CD4-positive, CD25-positive, alpha-beta regulatory T cell (primary cell): ENCODE results near the gene CBL. TPM values are rescaled to one million over a fixed set of nuclear protein-coding genes. Genes with fewer than 3 reads are reported as not detected.
A peak's percentile ranks its signal among the peaks of the same experiment; 100 is the strongest.
"Not testable (repeated sequence)": the region's sequence is repeated elsewhere in the genome, so short reads cannot be mapped to it uniquely, and the experiment has no call there.

ENCODE experiments used
- ATAC-seq, 2 donors: fragments of 150-1000 bp; cut with Tn5 transposase; one replicate each; pipeline ENCODE4 v1.10.0; 2021; ENCODE audit warnings: low read depth in 2 of 2, moderate number of reproducible peaks in 2 of 2, moderate library complexity in 1 of 2
- DNase-seq, 3 donors: peaks; one replicate each; pipeline versions ENCODE4 v3.0.0 to v3.0.0-alpha.2; 2012 to 2022; ENCODE audit warnings: mixed read lengths in 1 of 3
- H3K27ac ChIP-seq: one replicate; pipeline ENCODE4 v1.7.0; 2013; ENCODE audit warnings: mild to moderate bottlenecking, low read length; ENCODE audit not compliant: insufficient read depth, poor library complexity, severe bottlenecking
- H3K27me3 ChIP-seq: one replicate; pipeline ENCODE4 v1.7.0; 2013; ENCODE audit warnings: low read length; ENCODE audit not compliant: control insufficient read depth, insufficient read depth
- H3K36me3 ChIP-seq: one replicate; pipeline ENCODE4 v1.7.0; 2013; ENCODE audit warnings: mild to moderate bottlenecking, low read length, moderate library complexity; ENCODE audit not compliant: control insufficient read depth, insufficient read depth
- H3K4me1 ChIP-seq: 2 replicates; pipeline ENCODE4 v1.7.0; 2013; ENCODE audit warnings: mild to moderate bottlenecking, low read length; ENCODE audit not compliant: insufficient read depth, control insufficient read depth, poor library complexity, severe bottlenecking
- H3K4me3 ChIP-seq: one replicate; pipeline ENCODE4 v1.7.0; 2013; ENCODE audit warnings: low read depth, mild to moderate bottlenecking, low read length, moderate library complexity
- H3K9me3 ChIP-seq, 2 experiments: 1 replicate in 1 of 2; 2 replicates in 1 of 2; pipeline ENCODE4 v1.7.0; 2013; ENCODE audit warnings: low read length in 2 of 2, mild to moderate bottlenecking in 1 of 2, moderate library complexity in 1 of 2; ENCODE audit not compliant: control insufficient read depth in 2 of 2
- H3K27ac Mint-ChIP-seq, 3 donors: one replicate each; pipeline ENCODE4 v1.8.0; 2020 to 2022; ENCODE audit warnings: mild to moderate bottlenecking in 3 of 3, mixed read lengths in 3 of 3, moderate library complexity in 2 of 3
- H3K27me3 Mint-ChIP-seq: one replicate; pipeline ENCODE4 v1.8.0; 2022; ENCODE audit warnings: mild to moderate bottlenecking, mixed read lengths
- H3K36me3 Mint-ChIP-seq: one replicate; pipeline ENCODE4 v1.8.0; 2020; ENCODE audit warnings: mixed read lengths
- H3K4me1 Mint-ChIP-seq, 4 donors: one replicate each; pipeline ENCODE4 v1.8.0; 2020 to 2022; ENCODE audit warnings: mixed read lengths in 4 of 4, mild to moderate bottlenecking in 1 of 4
- H3K4me3 Mint-ChIP-seq, 4 donors: one replicate each; pipeline ENCODE4 v1.8.0; 2020 to 2022; ENCODE audit warnings: mild to moderate bottlenecking in 4 of 4, mixed read lengths in 4 of 4, moderate library complexity in 3 of 4
- H3K9me3 Mint-ChIP-seq, 7 donors: one replicate each; pipeline ENCODE4 v1.8.0; 2020 to 2022; ENCODE audit warnings: mixed read lengths in 7 of 7, mild to moderate bottlenecking in 3 of 7, moderate library complexity in 2 of 7
- polyA plus RNA-seq, 4 donors: library from polyadenylated mRNA; unstranded; fragments of 300-500 nt; fragmentation: Illumina TruSeq; gene quantifications; one replicate each; pipeline ENCODE4 v1.2.3, GENCODE V29; 2021
- total RNA-seq: library from RNA; stranded (reverse); gene quantifications from one replicate; pipeline ENCODE4 v1.2.3, GENCODE V29; 2022

The CBL gene
- total and polyA plus RNA-seq, 5 donors from 2014 or later: 7.9 to 35.6 (median 9.1) TPM

DNA sequence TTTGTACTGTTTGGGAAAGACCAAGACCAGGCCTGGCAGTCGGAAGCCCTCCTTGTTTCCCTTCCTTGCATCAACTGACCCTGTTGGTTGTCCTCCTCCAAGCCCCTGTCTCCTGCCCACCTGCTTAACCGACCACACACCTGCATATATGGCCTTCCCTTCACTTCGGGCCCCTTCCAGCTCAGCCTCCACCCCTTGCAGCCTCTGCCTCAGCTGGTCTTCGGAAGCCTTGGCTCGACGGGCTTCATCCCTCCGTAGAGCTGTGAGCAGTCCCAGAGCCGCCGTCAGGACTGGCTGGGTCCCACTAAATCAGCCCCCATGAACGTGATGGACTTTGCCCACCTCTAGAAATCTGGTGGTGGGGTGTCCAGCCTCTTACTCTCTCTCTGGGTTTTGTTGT, 12.5 kb upstream of the CBL start:
- H3K27me3 Mint-ChIP-seq: peaks cover 11% of the 10 kb centered on the region
- no peak overlapping the region for H3K27ac Mint-ChIP-seq
- Histone ChIP-seq H3K36me3 (no peaks in the 10 kb centered on the region), H3K9me3 (no peaks in the 10 kb centered on the region), H3K4me3 (no peak overlapping the region), H3K27me3 (no peaks in the 10 kb centered on the region), H3K4me1 (no peaks in the 10 kb centered on the region), H3K27ac (no peak overlapping the region)
- peaks cover 4 to 7% (median 5%) of the 10 kb centered on the region in 4 donors for H3K4me1 Mint-ChIP-seq
- ATAC-seq: no peak
- H3K36me3 Mint-ChIP-seq: no peaks in the 10 kb centered on the region
- H3K4me3 Mint-ChIP-seq: no peak overlapping the region
- no peaks in the 10 kb centered on the region for H3K9me3 Mint-ChIP-seq
- no peak for DNase-seq

- Mint-ChIP-seq H3K4me1 (peaks cover 4 to 7% (median 5%) of the 10 kb centered on the region in 4 donors), H3K27ac (no peak overlapping the region), H3K9me3 (no peaks in the 10 kb centered on the region), H3K4me3 (no peak overlapping the region), H3K36me3 (no peaks in the 10 kb centered on the region), H3K27me3 (peaks cover 11% of the 10 kb centered on the region)
- no peaks in the 10 kb centered on the region for H3K9me3 ChIP-seq
- H3K4me1 ChIP-seq: no peaks in the 10 kb centered on the region
- H3K36me3 ChIP-seq: no peaks in the 10 kb centered on the region
- no peaks in the 10 kb centered on the region for H3K27me3 ChIP-seq
- no peak for ATAC-seq
- H3K27ac ChIP-seq: no peak overlapping the region
- H3K4me3 ChIP-seq: no peak overlapping the region
- DNase-seq: no peak
These were observed 11.2 kb upstream of the CBL start for GRCh38 chr11:119194811-119195440.

DNA sequence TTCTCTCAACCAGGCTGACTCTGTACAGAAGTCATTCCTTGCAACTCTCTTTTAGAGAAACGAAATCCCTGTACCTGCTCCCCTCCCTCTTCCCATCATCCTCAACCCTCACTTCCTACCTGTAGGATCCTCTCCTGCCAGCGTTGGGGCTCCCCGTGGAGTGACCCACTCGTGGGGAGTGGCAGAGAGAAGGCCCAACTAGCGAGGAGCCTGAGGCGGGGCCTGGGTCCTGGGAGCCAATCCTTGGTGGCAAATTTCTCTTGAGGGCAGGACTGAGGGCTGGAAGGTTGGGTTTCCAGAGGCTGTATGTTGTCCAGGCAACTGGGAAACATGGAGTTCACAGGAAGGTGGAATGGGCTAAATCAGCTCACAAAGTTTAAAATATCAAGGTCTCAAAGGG, 10.5 kb upstream of the CBL start:
- H3K27me3 Mint-ChIP-seq: peaks cover 11% of the 10 kb centered on the region
- Histone ChIP-seq H3K4me1 (no peaks in the 10 kb centered on the region), H3K4me3 (no peak overlapping the region), H3K9me3 (no peaks in the 10 kb centered on the region), H3K27ac (no peak overlapping the region), H3K36me3 (no peaks in the 10 kb centered on the region), H3K27me3 (no peaks in the 10 kb centered on the region)
- H3K27ac Mint-ChIP-seq: no peak overlapping the region
- peaks cover 4 to 7% (median 5%) of the 10 kb centered on the region in 4 donors for H3K4me1 Mint-ChIP-seq
- no peaks in the 10 kb centered on the region for H3K36me3 Mint-ChIP-seq
- no peak overlapping the region for H3K4me3 Mint-ChIP-seq
- H3K9me3 Mint-ChIP-seq: no peaks in the 10 kb centered on the region
- no peak for ATAC-seq
- no peak for DNase-seq

- H3K27ac Mint-ChIP-seq: no peak overlapping the region
- H3K27ac ChIP-seq: no peak overlapping the region
- peaks cover 4 to 7% (median 5%) of the 10 kb centered on the region in 4 donors for H3K4me1 Mint-ChIP-seq
- H3K36me3 ChIP-seq: no peaks in the 10 kb centered on the region
- peak; percentile 90 for ATAC-seq
- no peaks in the 10 kb centered on the region for H3K9me3 ChIP-seq
- no peaks in the 10 kb centered on the region for H3K27me3 ChIP-seq
- H3K4me1 ChIP-seq: no peaks in the 10 kb centered on the region
- peak; percentile 51 to 87 (median 79) for DNase-seq
- H3K4me3 Mint-ChIP-seq: no peak overlapping the region
- no peaks in the 10 kb centered on the region for H3K9me3 Mint-ChIP-seq
- no peaks in the 10 kb centered on the region for H3K36me3 Mint-ChIP-seq
- H3K27me3 Mint-ChIP-seq: peaks cover 11% of the 10 kb centered on the region
- H3K4me3 ChIP-seq: no peak overlapping the region
These were observed 9.2 kb upstream of the CBL start for GRCh38 chr11:119196833-119197483.

DNA sequence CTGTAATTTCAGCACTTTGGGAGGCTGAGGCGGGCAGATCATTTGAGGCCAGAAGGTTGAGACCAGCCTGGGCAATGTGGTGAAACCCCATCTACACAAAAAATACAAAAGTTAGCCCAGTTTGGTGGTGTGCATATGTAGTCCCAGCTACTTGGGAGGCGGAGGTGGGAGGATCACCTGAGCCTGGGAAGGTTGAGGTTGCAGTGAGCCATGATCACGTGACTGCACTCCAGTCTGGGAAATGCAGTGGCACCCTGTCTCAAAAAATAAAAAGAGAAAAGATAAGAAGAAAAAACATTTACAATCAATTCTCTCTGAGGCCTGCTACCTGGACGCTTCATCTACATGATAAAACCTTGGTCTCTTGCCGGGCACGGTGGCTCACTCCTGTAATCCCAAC, 7.2 kb upstream of the CBL start:
- peaks cover 10% of the 10 kb centered on the region for H3K27me3 Mint-ChIP-seq
- Histone ChIP-seq H3K36me3 (no peaks in the 10 kb centered on the region), H3K27ac (no peak overlapping the region), H3K9me3 (no peaks in the 10 kb centered on the region), H3K4me3 (no peak overlapping the region), H3K27me3 (no peaks in the 10 kb centered on the region), H3K4me1 (no peaks in the 10 kb centered on the region)
- no peak overlapping the region for H3K27ac Mint-ChIP-seq
- H3K9me3 Mint-ChIP-seq: no peaks in the 10 kb centered on the region
- H3K4me1 Mint-ChIP-seq: peaks cover 4 to 7% (median 5%) of the 10 kb centered on the region in 4 donors
- ATAC-seq (no peak), DNase-seq (no peak)
- no peaks in the 10 kb centered on the region for H3K36me3 Mint-ChIP-seq
- no peak overlapping the region for H3K4me3 Mint-ChIP-seq

GRCh38 chr11:119201236-119201635, 4.9 kb upstream of the CBL start:
- H3K36me3 ChIP-seq, H3K27me3 ChIP-seq, H3K4me3 ChIP-seq, H3K36me3 Mint-ChIP-seq, H3K27ac ChIP-seq, H3K4me1 ChIP-seq, DNase-seq, ATAC-seq, H3K27me3 Mint-ChIP-seq, H3K9me3 ChIP-seq, H3K27ac Mint-ChIP-seq, H3K9me3 Mint-ChIP-seq: not testable (repeated sequence)
- peak overlapping the region in 1 of 4 donors; percentile 46 for H3K4me3 Mint-ChIP-seq
- peaks cover 7 to 11% (median 8%) of the 10 kb centered on the region in 4 donors for H3K4me1 Mint-ChIP-seq

GRCh38 chr11:119202554-119202953, 3.6 kb upstream of the CBL start:
- ATAC-seq (no peak), DNase-seq (no peak)
- Mint-ChIP-seq H3K27ac (no peak overlapping the region), H3K27me3 (no peaks in the 10 kb centered on the region), H3K9me3 (no peaks in the 10 kb centered on the region), H3K4me3 (no peak overlapping the region), H3K4me1 (peaks cover 4 to 16% (median 10%) of the 10 kb centered on the region in 4 donors), H3K36me3 (no peaks in the 10 kb centered on the region)
- H3K36me3 ChIP-seq: no peaks in the 10 kb centered on the region
- no peak overlapping the region for H3K27ac ChIP-seq
- no peaks in the 10 kb centered on the region for H3K9me3 ChIP-seq
- no peaks in the 10 kb centered on the region for H3K27me3 ChIP-seq
- H3K4me3 ChIP-seq: no peak overlapping the region
- H3K4me1 ChIP-seq: peaks cover 15% of the 10 kb centered on the region

- peaks cover 22% of the 10 kb centered on the region for H3K4me1 ChIP-seq
- no peaks in the 10 kb centered on the region for H3K36me3 Mint-ChIP-seq
- H3K4me1 Mint-ChIP-seq: peaks cover 4 to 31% (median 22%) of the 10 kb centered on the region in 4 donors
- peak overlapping the region in 1 of 4 donors; percentile 74 for H3K4me3 Mint-ChIP-seq
- no peaks in the 10 kb centered on the region for H3K27me3 Mint-ChIP-seq
- H3K27me3 ChIP-seq: no peaks in the 10 kb centered on the region
- no peaks in the 10 kb centered on the region for H3K9me3 ChIP-seq
- H3K9me3 Mint-ChIP-seq: no peaks in the 10 kb centered on the region
- no peak for ATAC-seq
- DNase-seq: no peak
- H3K27ac Mint-ChIP-seq: no peak overlapping the region
- no peak overlapping the region for H3K27ac ChIP-seq
- H3K4me3 ChIP-seq: no peak overlapping the region
- H3K36me3 ChIP-seq: no peaks in the 10 kb centered on the region
These were observed 2.1 kb upstream of the CBL start for GRCh38 chr11:119204066-119204465.
